Transverse colon (tissue), 4 donors: ENCODE data around the gene AMY1A.
"Not testable (repeated sequence)": the region's sequence is repeated elsewhere in the genome, so short reads cannot be mapped to it uniquely, and the experiment has no call there.

Experiments used
- EP300 ChIP-seq: sonication (generic); formaldehyde crosslinking; IDR thresholded peaks from one replicate; pipeline ENCODE4 v1.6.1; 2017; ENCODE audit warnings: antibody characterized with exemption, low read depth
- POLR2A ChIP-seq: fragments of 450-650 bp; IDR thresholded peaks from one replicate; pipeline ENCODE4 v1.6.1; 2016; ENCODE audit warnings: antibody characterized with exemption, mild to moderate bottlenecking, moderate library complexity
- POLR2AphosphoS5 ChIP-seq, 3 donors: sonication (generic); formaldehyde crosslinking; IDR thresholded peaks; one replicate each; pipeline ENCODE4 v1.6.1; 2016; ENCODE audit warnings: antibody characterized with exemption in 3 of 3
- TF ChIP-seq, protein P1 (sequence below), 5 experiments: fragments of 200-600 bp in 3 of 5; fragments of 450-650 bp in 2 of 5; sonication (generic) in 3 of 5; IDR thresholded peaks; 1 replicate in 2 of 5; 2 replicates in 3 of 5; pipeline ENCODE4 v1.5.1; 2016 to 2017; ENCODE audit warnings: antibody characterized with exemption in 5 of 5, inconsistent platforms in 3 of 5, mild to moderate bottlenecking in 2 of 5, moderate library complexity in 1 of 5

DNA sequence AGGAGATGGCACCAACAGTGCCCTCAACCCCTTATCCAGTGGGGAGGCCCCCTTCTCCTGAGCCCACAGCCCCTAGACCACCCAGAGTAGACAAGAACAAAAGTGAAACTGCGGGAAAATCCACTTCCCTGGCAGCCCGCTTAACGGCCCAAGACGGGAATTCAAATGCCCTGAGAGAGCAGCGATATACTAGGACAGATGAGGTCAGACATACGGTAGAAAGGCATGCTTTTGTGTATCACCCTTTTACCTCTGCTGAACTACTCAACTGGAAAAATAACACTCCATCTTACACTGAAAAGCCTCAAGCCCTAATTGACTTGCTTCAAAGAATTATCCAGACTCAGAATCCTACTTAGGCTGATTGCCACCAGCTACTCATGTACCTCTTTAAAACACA is 41.9 kb downstream of the AMY1A start:
- TF ChIP-seq, protein P1, sequence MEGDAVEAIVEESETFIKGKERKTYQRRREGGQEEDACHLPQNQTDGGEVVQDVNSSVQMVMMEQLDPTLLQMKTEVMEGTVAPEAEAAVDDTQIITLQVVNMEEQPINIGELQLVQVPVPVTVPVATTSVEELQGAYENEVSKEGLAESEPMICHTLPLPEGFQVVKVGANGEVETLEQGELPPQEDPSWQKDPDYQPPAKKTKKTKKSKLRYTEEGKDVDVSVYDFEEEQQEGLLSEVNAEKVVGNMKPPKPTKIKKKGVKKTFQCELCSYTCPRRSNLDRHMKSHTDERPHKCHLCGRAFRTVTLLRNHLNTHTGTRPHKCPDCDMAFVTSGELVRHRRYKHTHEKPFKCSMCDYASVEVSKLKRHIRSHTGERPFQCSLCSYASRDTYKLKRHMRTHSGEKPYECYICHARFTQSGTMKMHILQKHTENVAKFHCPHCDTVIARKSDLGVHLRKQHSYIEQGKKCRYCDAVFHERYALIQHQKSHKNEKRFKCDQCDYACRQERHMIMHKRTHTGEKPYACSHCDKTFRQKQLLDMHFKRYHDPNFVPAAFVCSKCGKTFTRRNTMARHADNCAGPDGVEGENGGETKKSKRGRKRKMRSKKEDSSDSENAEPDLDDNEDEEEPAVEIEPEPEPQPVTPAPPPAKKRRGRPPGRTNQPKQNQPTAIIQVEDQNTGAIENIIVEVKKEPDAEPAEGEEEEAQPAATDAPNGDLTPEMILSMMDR (IDR thresholded peaks at IDR 0.05), result not testable (repeated sequence)
- TF ChIP-seq POLR2A; EP300; POLR2AphosphoS5 (IDR thresholded peaks at IDR 0.05): not testable (repeated sequence)
